Measurements from ENCODE around the gene STS. TPM values are rescaled to one million over a fixed set of nuclear protein-coding genes. Genes with fewer than 3 reads are reported as not detected.

STS gene
- total RNA-seq, 3 donors from 2014 or later, result 9.8 to 17.0 (median 10.8) TPM

DNA sequence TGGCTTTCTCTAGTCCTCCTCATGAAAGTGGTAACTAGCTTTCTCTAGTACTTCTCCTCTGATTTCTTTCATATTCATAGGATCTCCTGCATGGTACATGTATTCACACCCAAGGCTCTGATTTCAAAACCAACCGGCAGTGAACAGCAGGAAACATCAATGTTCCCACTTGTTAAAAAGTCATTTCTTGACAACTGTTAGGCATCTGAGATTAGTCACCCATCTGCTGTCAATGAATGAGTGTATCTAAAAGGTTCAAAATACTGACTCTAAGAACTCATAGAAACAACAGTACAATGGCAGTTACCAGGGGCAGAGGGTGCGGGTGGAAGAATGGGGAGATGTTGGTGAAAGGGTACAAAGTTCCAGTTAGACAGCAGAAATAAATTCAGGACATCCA is 31.9 kb downstream of the STS start:
- intact Hi-C loops (cut with DNase I; ENCODE audit: low total_unique reads), result no loop called here
- TF ChIP-seq POLR2AphosphoS5 (IDR thresholded peaks at IDR 0.05) (no peak), CTCF (IDR thresholded peaks at IDR 0.05) (no peak), POLR2A (IDR thresholded peaks at IDR 0.05) (no peak)
- H3K27ac ChIP-seq, result no peak overlapping the region
- no peaks in the 10 kb centered on the region for H3K27me3 ChIP-seq
- H3K9me3 ChIP-seq, result no peaks in the 10 kb centered on the region
- H3K4me1 ChIP-seq, result no peaks in the 10 kb centered on the region
- no peak for DNase-seq (ENCODE audit: low spot score in 2 of 2)
- no peaks in the 10 kb centered on the region for H3K36me3 ChIP-seq
- H3K4me3 ChIP-seq, result no peak overlapping the region

- Histone ChIP-seq H3K4me1 (no peaks in the 10 kb centered on the region), H3K4me3 (no peak overlapping the region), H3K36me3 (no peaks in the 10 kb centered on the region), H3K27ac (no peak overlapping the region), H3K27me3 (no peaks in the 10 kb centered on the region), H3K9me3 (no peaks in the 10 kb centered on the region)
- intact Hi-C loops (cut with DNase I; ENCODE audit: low total_unique reads), result no loop called here
- TF ChIP-seq CTCF (IDR thresholded peaks at IDR 0.05), result no peak
- TF ChIP-seq POLR2AphosphoS5 (IDR thresholded peaks at IDR 0.05), result no peak
- TF ChIP-seq POLR2A (IDR thresholded peaks at IDR 0.05), result no peak
- no peak for DNase-seq (ENCODE audit: low spot score in 2 of 2)
Measured at GRCh38 chrX:7184816-7185215, 37.3 kb downstream of the STS start.

GRCh38 chrX:7188672-7189071 is 41.2 kb downstream of the STS start:
- H3K9me3 ChIP-seq, result no peaks in the 10 kb centered on the region
- H3K27ac ChIP-seq, result no peak overlapping the region
- no peaks in the 10 kb centered on the region for H3K27me3 ChIP-seq
- DNase-seq (ENCODE audit: low spot score in 2 of 2), result no peak
- intact Hi-C loops (cut with DNase I; ENCODE audit: low total_unique reads), result no loop called here
- no peaks in the 10 kb centered on the region for H3K4me1 ChIP-seq
- TF ChIP-seq CTCF (IDR thresholded peaks at IDR 0.05) (no peak), POLR2AphosphoS5 (IDR thresholded peaks at IDR 0.05) (no peak), POLR2A (IDR thresholded peaks at IDR 0.05) (no peak)
- no peaks in the 10 kb centered on the region for H3K36me3 ChIP-seq
- no peak overlapping the region for H3K4me3 ChIP-seq

- no peaks in the 10 kb centered on the region for H3K4me1 ChIP-seq
- H3K27me3 ChIP-seq, result no peaks in the 10 kb centered on the region
- no peak for DNase-seq (ENCODE audit: low spot score in 2 of 2)
- intact Hi-C loops (cut with DNase I; ENCODE audit: low total_unique reads), result no loop called here
- H3K9me3 ChIP-seq, result no peaks in the 10 kb centered on the region
- TF ChIP-seq POLR2AphosphoS5 (IDR thresholded peaks at IDR 0.05), result no peak
- no peak for TF ChIP-seq CTCF (IDR thresholded peaks at IDR 0.05)
- no peak for TF ChIP-seq POLR2A (IDR thresholded peaks at IDR 0.05)
- no peak overlapping the region for H3K4me3 ChIP-seq
- H3K36me3 ChIP-seq, result no peaks in the 10 kb centered on the region
- no peak overlapping the region for H3K27ac ChIP-seq
Measured at GRCh38 chrX:7190157-7190556, 42.6 kb downstream of the STS start.

GRCh38 chrX:7191681-7192110 is 44.2 kb downstream of the STS start:
- no peaks in the 10 kb centered on the region for H3K4me1 ChIP-seq
- no peak for DNase-seq (ENCODE audit: low spot score in 2 of 2)
- no peaks in the 10 kb centered on the region for H3K36me3 ChIP-seq
- TF ChIP-seq POLR2AphosphoS5 (IDR thresholded peaks at IDR 0.05) (no peak), POLR2A (IDR thresholded peaks at IDR 0.05) (no peak), CTCF (IDR thresholded peaks at IDR 0.05) (no peak)
- no peaks in the 10 kb centered on the region for H3K9me3 ChIP-seq
- no peak overlapping the region for H3K27ac ChIP-seq
- no peak overlapping the region for H3K4me3 ChIP-seq
- H3K27me3 ChIP-seq, result no peaks in the 10 kb centered on the region
- intact Hi-C loops (cut with DNase I; ENCODE audit: low total_unique reads), result no loop called here
